ENCODE data around the gene NFIL3.

GRCh38 chr9:91374939-91375338, 48.7 kb downstream of the NFIL3 start:
- TF ChIP-seq CTCF (IDR thresholded peaks at IDR 0.05; ENCODE audit: insufficient read depth, low read length, poor library complexity, severe bottlenecking) (no peak), EZH2phosphoT487 (conservative IDR thresholded peaks at IDR 0.05; ENCODE audit: low read length) (no peak)
